ENCODE results near the gene CASP10.

CASP10 gene

GRCh38 chr2:201195331-201195730 is 12.4 kb downstream of the CASP10 start:
- no peak for DNase-seq (ENCODE audit: low read depth in 1 of 2, low spot score in 1 of 2)

GRCh38 chr2:201196003-201196402 is 13.1 kb downstream of the CASP10 start:
- DNase-seq (ENCODE audit: low read depth in 1 of 2, low spot score in 1 of 2), result no peak

- no peak for DNase-seq (ENCODE audit: low read depth in 1 of 2, low spot score in 1 of 2)
These were observed 13.9 kb downstream of the CASP10 start for GRCh38 chr2:201196803-201197202.

GRCh38 chr2:201197781-201198180 is 14.8 kb downstream of the CASP10 start:
- no peak for DNase-seq (ENCODE audit: low read depth in 1 of 2, low spot score in 1 of 2)

- DNase-seq (ENCODE audit: low read depth in 1 of 2, low spot score in 1 of 2), result no peak
These were observed 16.9 kb downstream of the CASP10 start for GRCh38 chr2:201199847-201200246.

- no peak for DNase-seq (ENCODE audit: low read depth in 1 of 2, low spot score in 1 of 2)
These were observed 17.4 kb downstream of the CASP10 start for GRCh38 chr2:201200345-201200744.

GRCh38 chr2:201201371-201201770 is 18.4 kb downstream of the CASP10 start:
- no peak for DNase-seq (ENCODE audit: low read depth in 1 of 2, low spot score in 1 of 2)

- DNase-seq (ENCODE audit: low read depth in 1 of 2, low spot score in 1 of 2), result no peak
These were observed 21.1 kb downstream of the CASP10 start for GRCh38 chr2:201203916-201204654.

GRCh38 chr2:201204655-201205514 is 21.9 kb downstream of the CASP10 start:
- no peak for DNase-seq (ENCODE audit: low read depth in 1 of 2, low spot score in 1 of 2)

GRCh38 chr2:201205515-201205849 is 22.5 kb downstream of the CASP10 start:
- DNase-seq (ENCODE audit: low read depth in 1 of 2, low spot score in 1 of 2), result no peak

- DNase-seq (ENCODE audit: low read depth in 1 of 2, low spot score in 1 of 2), result no peak
These were observed 25.8 kb downstream of the CASP10 start for GRCh38 chr2:201208563-201209252.

- no peak for DNase-seq (ENCODE audit: low read depth in 1 of 2, low spot score in 1 of 2)
These were observed 33.0 kb downstream of the CASP10 start for GRCh38 chr2:201215963-201216362.

GRCh38 chr2:201216918-201217317 is 34.0 kb downstream of the CASP10 start:
- DNase-seq (ENCODE audit: low read depth in 1 of 2, low spot score in 1 of 2), result no peak

- DNase-seq (ENCODE audit: low read depth in 1 of 2, low spot score in 1 of 2), result no peak
These were observed 35.8 kb downstream of the CASP10 start for GRCh38 chr2:201218780-201219179.

- no peak for DNase-seq (ENCODE audit: low read depth in 1 of 2, low spot score in 1 of 2)
These were observed 36.6 kb downstream of the CASP10 start for GRCh38 chr2:201219328-201220096.

GRCh38 chr2:201220102-201220570 is 37.2 kb downstream of the CASP10 start:
- no peak for DNase-seq (ENCODE audit: low read depth in 1 of 2, low spot score in 1 of 2)

GRCh38 chr2:201223089-201224073 is 40.4 kb downstream of the CASP10 start:
- no peak for DNase-seq (ENCODE audit: low read depth in 1 of 2, low spot score in 1 of 2)

- DNase-seq (ENCODE audit: low read depth in 1 of 2, low spot score in 1 of 2), result no peak
These were observed 45.5 kb downstream of the CASP10 start for GRCh38 chr2:201228271-201228911.

GRCh38 chr2:201228912-201229290 is 46.0 kb downstream of the CASP10 start:
- no peak for DNase-seq (ENCODE audit: low read depth in 1 of 2, low spot score in 1 of 2)
